Trophoblast cell (in vitro differentiated cells and primary cell): ENCODE measurements around the gene DNASE1L2.
A peak's percentile ranks its signal among the peaks of the same experiment; 100 is the strongest.

Experiments
- DNase-seq, 2 donors: peaks; one replicate each; pipeline ENCODE4 v3.0.0-alpha.2; 2016
- H2AFZ ChIP-seq: 2 replicates; pipeline ENCODE4 v1.6.1; 2013; ENCODE audit warnings: low read length, moderate library complexity, mild to moderate bottlenecking; ENCODE audit not compliant: insufficient read depth, poor library complexity
- H2AK5ac ChIP-seq: 2 replicates; pipeline ENCODE4 v1.6.1; 2013; ENCODE audit warnings: mild to moderate bottlenecking, low read length
- H2BK120ac ChIP-seq: 2 replicates; pipeline ENCODE4 v1.6.1; 2013; ENCODE audit warnings: low read length, mild to moderate bottlenecking, moderate library complexity; ENCODE audit not compliant: insufficient read depth, poor library complexity
- H2BK12ac ChIP-seq: 2 replicates; pipeline ENCODE4 v1.6.1; 2013; ENCODE audit warnings: mild to moderate bottlenecking, low read length, moderate library complexity
- H2BK5ac ChIP-seq: 2 replicates; pipeline ENCODE4 v1.6.1; 2013; ENCODE audit warnings: low read length, low read depth, moderate library complexity, mild to moderate bottlenecking; ENCODE audit not compliant: poor library complexity
- H3K14ac ChIP-seq: 2 replicates; pipeline ENCODE4 v1.6.1; 2013; ENCODE audit warnings: mild to moderate bottlenecking, low read length
- H3K18ac ChIP-seq: 2 replicates; pipeline ENCODE4 v1.6.1; 2013; ENCODE audit warnings: mild to moderate bottlenecking, low read length
- H3K23ac ChIP-seq: 2 replicates; pipeline ENCODE4 v1.6.1; 2013; ENCODE audit warnings: low read length
- H3K27ac ChIP-seq: 2 replicates; pipeline ENCODE4 v1.5.1; 2013; ENCODE audit warnings: low read depth, mild to moderate bottlenecking, inconsistent platforms, low read length, moderate library complexity
- H3K27me3 ChIP-seq: 2 replicates; pipeline ENCODE4 v1.6.1; 2013; ENCODE audit warnings: inconsistent platforms, mild to moderate bottlenecking, low read length, moderate library complexity; ENCODE audit not compliant: insufficient read depth
- H3K36me3 ChIP-seq, 2 experiments: 1 replicate in 1 of 2; 2 replicates in 1 of 2; pipeline ENCODE4 v1.6.1; 2013; ENCODE audit warnings: low read length in 2 of 2, mild to moderate bottlenecking in 2 of 2, moderate library complexity in 1 of 2; ENCODE audit not compliant: insufficient read depth in 2 of 2, control insufficient read depth in 1 of 2
- H3K4ac ChIP-seq: 2 replicates; pipeline ENCODE4 v1.6.1; 2013; ENCODE audit warnings: low read depth, mild to moderate bottlenecking, low read length, moderate library complexity
- H3K4me1 ChIP-seq, 2 experiments: 1 replicate in 1 of 2; 2 replicates in 1 of 2; pipeline ENCODE4 v1.6.1; 2013; ENCODE audit warnings: low read length in 2 of 2, mild to moderate bottlenecking in 2 of 2, moderate library complexity in 1 of 2; ENCODE audit not compliant: insufficient read depth in 2 of 2, control insufficient read depth in 1 of 2
- H3K4me2 ChIP-seq: 2 replicates; pipeline ENCODE4 v1.6.1; 2013; ENCODE audit warnings: inconsistent platforms, mild to moderate bottlenecking, low read length, moderate library complexity
- H3K4me3 ChIP-seq: 2 replicates; pipeline ENCODE4 v1.5.1; 2013; ENCODE audit warnings: mild to moderate bottlenecking, low read depth, low read length, inconsistent platforms
- H3K79me1 ChIP-seq: one replicate; pipeline ENCODE4 v1.6.1; 2013; ENCODE audit warnings: low read length
- H3K79me2 ChIP-seq: 2 replicates; pipeline ENCODE4 v1.6.1; 2013; ENCODE audit warnings: low read length, mild to moderate bottlenecking; ENCODE audit not compliant: control insufficient read depth, insufficient read depth, poor library complexity
- H3K9ac ChIP-seq: 2 replicates; pipeline ENCODE4 v1.6.1; 2013; ENCODE audit warnings: mild to moderate bottlenecking, low read length
- H3K9me3 ChIP-seq: 2 replicates; pipeline ENCODE4 v1.6.1; 2013; ENCODE audit warnings: low read depth, mild to moderate bottlenecking, control low read depth, inconsistent platforms, low read length; ENCODE audit not compliant: insufficient read depth
- H4K12ac ChIP-seq: 2 replicates; pipeline ENCODE4 v1.6.1; 2013; ENCODE audit warnings: low read depth, mild to moderate bottlenecking, low read length, moderate library complexity
- H4K8ac ChIP-seq: 2 replicates; pipeline ENCODE4 v1.6.1; 2013; ENCODE audit warnings: low read depth, mild to moderate bottlenecking, low read length, moderate library complexity
- H4K91ac ChIP-seq: one replicate; pipeline ENCODE4 v1.6.1; 2013; ENCODE audit warnings: low read depth, mild to moderate bottlenecking, low read length, moderate library complexity
- WGBS: extraction: QIAGEN DNeasy Blood & Tissue Kit; methylation state at CpG from one replicate; pipeline ENCODE4 v1.1.7; 2013; ENCODE audit warnings: missing lambda C conversion rate; ENCODE audit not compliant: insufficient read length, insufficient coverage; ENCODE audit errors: extremely low coverage; 5-methylcytosine and 5-hydroxymethylcytosine counted together

The DNASE1L2 gene

GRCh38 chr16:2213817-2214718 lies 22.2 kb upstream of the DNASE1L2 start:
- peak overlapping the region; percentile 45 for H4K12ac ChIP-seq
- H2BK12ac ChIP-seq: no peak overlapping the region
- peaks cover 25 to 26% of the 10 kb centered on the region in 2 experiments for H3K36me3 ChIP-seq
- H3K4ac ChIP-seq: peak overlapping the region; percentile 88
- H4K8ac ChIP-seq: peak overlapping the region; percentile 73
- no peak overlapping the region for H3K23ac ChIP-seq
- no peaks in the 10 kb centered on the region for H3K27me3 ChIP-seq
- peak overlapping the region; percentile 96 for H3K9ac ChIP-seq
- H3K4me3 ChIP-seq: peak overlapping the region; percentile 99
- peak overlapping the region; percentile 93 for H3K4me2 ChIP-seq
- peaks cover 9% of the 10 kb centered on the region for H3K79me1 ChIP-seq
- peaks cover 10% of the 10 kb centered on the region for H3K79me2 ChIP-seq
- H2BK5ac ChIP-seq: peak overlapping the region; percentile 70
- H2BK120ac ChIP-seq: peak overlapping the region; percentile 86
- H2AFZ ChIP-seq: peak overlapping the region; percentile 33
- peaks cover 3% of the 10 kb centered on the region for H3K9me3 ChIP-seq
- peak overlapping the region; percentile 86 for H4K91ac ChIP-seq
- H3K27ac ChIP-seq: peak overlapping the region; percentile 74
- no peak for DNase-seq
- H3K4me1 ChIP-seq: peaks cover 26 to 30% of the 10 kb centered on the region in 2 experiments
- peak overlapping the region; percentile 93 for H3K14ac ChIP-seq
- no CpG with 5 or more reads among the region's 98 CpGs for WGBS
- peak overlapping the region; percentile 93 for H3K18ac ChIP-seq
- peak overlapping the region; percentile 77 for H2AK5ac ChIP-seq

DNA sequence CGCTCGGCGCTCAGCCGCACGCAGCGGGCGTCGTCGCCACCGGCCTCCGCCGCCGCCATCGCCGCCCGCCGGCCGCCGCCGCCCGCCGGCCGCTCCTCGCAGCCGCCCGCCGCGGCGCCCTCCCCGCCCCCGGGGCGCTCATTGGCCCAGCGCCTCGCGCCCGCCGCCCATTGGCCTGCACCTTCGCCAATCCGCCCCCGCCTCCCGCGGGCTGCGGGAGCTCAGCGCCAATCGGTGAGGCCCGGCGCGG lies 21.6 kb upstream of the DNASE1L2 start, which contains the start of gene PGP:
Gene PGP (minus strand): TSS at position 122 of the 250 bp plus-strand sequence. CDS start 63 bp downstream, at position 59.
- Histone ChIP-seq H3K27me3 (no peaks in the 10 kb centered on the region), H3K79me1 (peaks cover 9% of the 10 kb centered on the region), H4K8ac (peak within 1 kb of the TSS; percentile 91), H4K91ac (peak within 1 kb of the TSS; percentile 86), H2BK5ac (peak within 1 kb of the TSS; percentile 86), H3K4ac (peak within 1 kb of the TSS; percentile 88), H3K36me3 (peaks cover 19 to 20% of the 10 kb centered on the region in 2 experiments), H3K18ac (peak within 1 kb of the TSS; percentile 93), H2BK120ac (peak within 1 kb of the TSS; percentile 86), H2BK12ac (no peak within 1 kb of the TSS), H3K4me2 (peak within 1 kb of the TSS; percentile 93), H3K9ac (peak within 1 kb of the TSS; percentile 96), H3K23ac (no peak within 1 kb of the TSS), H3K14ac (peak within 1 kb of the TSS; percentile 93), H3K4me1 (peaks cover 26 to 30% of the 10 kb centered on the region in 2 experiments), H2AK5ac (peak within 1 kb of the TSS; percentile 77), H3K79me2 (peaks cover 10% of the 10 kb centered on the region), H3K4me3 (peak within 1 kb of the TSS; percentile 99), H2AFZ (peak within 1 kb of the TSS; percentile 62), H3K9me3 (peaks cover 3% of the 10 kb centered on the region), H4K12ac (peak within 1 kb of the TSS; percentile 60), H3K27ac (peak within 1 kb of the TSS; percentile 90)
- no CpG with 5 or more reads among the region's 48 CpGs for WGBS
- DNase-seq: no peak

- H4K8ac ChIP-seq: peak overlapping the region; percentile 72
- WGBS: no CpG with 5 or more reads among the region's 4 CpGs
Measured at GRCh38 chr16:2216330-2216729, 19.9 kb upstream of the DNASE1L2 start.

GRCh38 chr16:2223221-2223941 lies 12.9 kb upstream of the DNASE1L2 start, which contains the start of gene E4F1:
Gene E4F1, plus strand, starts transcription at chr16:2223591. Its CDS starts 23 bp downstream, at chr16:2223614.
- Histone ChIP-seq H3K23ac (no peak within 1 kb of the TSS), H3K27ac (peak within 1 kb of the TSS; percentile 71), H3K18ac (peak within 1 kb of the TSS; percentile 34), H3K27me3 (no peaks in the 10 kb centered on the region), H3K4me1 (peaks cover 0 to 6% of the 10 kb centered on the region in 2 experiments), H4K91ac (peak within 1 kb of the TSS; percentile 72), H3K9ac (peak within 1 kb of the TSS; percentile 96), H3K79me2 (peaks cover 16% of the 10 kb centered on the region), H4K12ac (peak within 1 kb of the TSS; percentile 78), H2BK12ac (no peak within 1 kb of the TSS), H3K4me3 (peak within 1 kb of the TSS; percentile 93), H3K79me1 (peaks cover 6% of the 10 kb centered on the region), H2BK120ac (peak within 1 kb of the TSS; percentile 54), H3K36me3 (peaks cover 8 to 13% of the 10 kb centered on the region in 2 experiments), H4K8ac (peak within 1 kb of the TSS; percentile 78), H2BK5ac (peak within 1 kb of the TSS; percentile 35), H2AK5ac (peak within 1 kb of the TSS; percentile 82), H3K4me2 (peak within 1 kb of the TSS; percentile 83), H3K14ac (peak within 1 kb of the TSS; percentile 90), H3K9me3 (peaks cover 2% of the 10 kb centered on the region), H3K4ac (peak within 1 kb of the TSS; percentile 76), H2AFZ (peak within 1 kb of the TSS; percentile 42)
- DNase-seq: peak; percentile 99 to 100
- WGBS: no CpG with 5 or more reads among the region's 82 CpGs

More at GRCh38 chr16:2216330-2216729, 19.9 kb upstream of the DNASE1L2 start:
- H2AK5ac ChIP-seq: no peak overlapping the region
- no peak overlapping the region for H2BK120ac ChIP-seq
- H3K18ac ChIP-seq: no peak overlapping the region
- H3K4me1 ChIP-seq: peaks cover 16 to 18% of the 10 kb centered on the region in 2 experiments
- no peaks in the 10 kb centered on the region for H3K27me3 ChIP-seq
- no peak overlapping the region for H2AFZ ChIP-seq
- H3K4ac ChIP-seq: no peak overlapping the region
- H3K14ac ChIP-seq: no peak overlapping the region
- H2BK12ac ChIP-seq: no peak overlapping the region
- no peak for DNase-seq
- no peak overlapping the region for H3K4me3 ChIP-seq
- H3K23ac ChIP-seq: no peak overlapping the region
- peaks cover 3% of the 10 kb centered on the region for H3K9me3 ChIP-seq
- H3K27ac ChIP-seq: no peak overlapping the region
- peaks cover 10% of the 10 kb centered on the region for H3K79me2 ChIP-seq
- peaks cover 7% of the 10 kb centered on the region for H3K79me1 ChIP-seq
- H3K9ac ChIP-seq: no peak overlapping the region
- no peak overlapping the region for H2BK5ac ChIP-seq
- peak overlapping the region; percentile 43 for H4K91ac ChIP-seq
- H4K12ac ChIP-seq: no peak overlapping the region
- H3K4me2 ChIP-seq: no peak overlapping the region
- peaks cover 15 to 16% of the 10 kb centered on the region in 2 experiments for H3K36me3 ChIP-seq
